GM12891 (cell line): ENCODE results near the gene NTPCR.

Source experiments
- PAX5 ChIP-seq: IDR thresholded peaks from 2 replicates; pipeline ENCODE4 v1.6.1; 2011; ENCODE audit warnings: low read length, moderate library complexity, mild to moderate bottlenecking; ENCODE audit not compliant: insufficient read depth, severe bottlenecking
- POLR2A ChIP-seq: IDR thresholded peaks from 2 replicates; pipeline ENCODE4 v1.6.1; 2011; ENCODE audit warnings: low read depth, low read length, control low read depth
- POLR2AphosphoS5 ChIP-seq: IDR thresholded peaks from 2 replicates; pipeline ENCODE4 v1.6.1; 2011; ENCODE audit warnings: low read depth, low read length, control low read depth

DNA sequence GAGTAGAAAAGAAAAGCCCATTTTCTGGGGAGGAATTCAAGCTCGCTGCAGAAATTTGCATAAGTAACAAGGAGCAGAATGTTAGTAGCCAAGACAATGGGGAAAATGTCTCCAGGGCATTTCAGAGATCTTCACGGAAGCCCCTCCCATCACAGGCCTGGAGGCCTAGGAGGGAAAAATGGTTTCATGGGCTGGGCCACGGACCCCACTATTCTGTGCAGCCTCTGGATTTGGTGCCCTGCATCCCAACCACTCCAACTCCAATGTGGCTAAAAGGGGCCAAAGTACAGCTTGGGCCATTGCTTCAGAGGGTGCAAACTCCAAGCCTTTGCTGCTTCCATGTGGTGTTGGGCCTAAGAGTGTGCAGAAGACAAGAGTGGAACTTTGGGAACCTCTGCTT is 43.1 kb downstream of the NTPCR start:
- no peak for TF ChIP-seq POLR2A
- TF ChIP-seq PAX5 = no peak
- TF ChIP-seq POLR2AphosphoS5 = no peak
